PC-3 (cell line): ENCODE results near the gene SESN1. TPM values are rescaled to one million over a fixed set of nuclear protein-coding genes. Genes with fewer than 3 reads are reported as not detected.

Experiments
- ATAC-seq: fragments of 200-7000 bp; cut with Tn5 transposase; 2 replicates; pipeline ENCODE4 v1.9.1; 2020; ENCODE audit warnings: mild to moderate bottlenecking, moderate library complexity
- BruUV-seq: library from RNA; stranded (reverse); fragments of 400-500 nt; replicated peaks from 2 replicates; lab custom pipeline; 2021; lab: Mats Ljungman, UMichigan
- CTCF ChIA-PET: fragments of 300-600 bp; sonication (Branson Sonifier 250); formaldehyde crosslinking; loops from one replicate; lab custom pipeline; 2022; ENCODE audit warnings: antibody characterized with exemption; lab: Charles Lee
- POLR2A ChIA-PET: fragments of 300-600 bp; sonication (Branson Sonifier 250); formaldehyde crosslinking; loops from one replicate; lab custom pipeline; 2022; ENCODE audit warnings: antibody characterized with exemption; ENCODE audit not compliant: unreplicated experiment; lab: Charles Lee
- DNase-seq: peaks from one replicate; pipeline ENCODE4 v3.0.0-alpha.2; 2015
- H2AFZ ChIP-seq: fragments of 300-600 bp; sonication (generic); 2 replicates; pipeline ENCODE4 v1.6.0; 2016; ENCODE audit warnings: antibody characterized with exemption, low read length
- H3F3A ChIP-seq: fragments of 300-600 bp; sonication (generic); one replicate; pipeline ENCODE4 v1.6.0; 2017; ENCODE audit warnings: antibody characterized with exemption, low read length, control low read depth, mild to moderate bottlenecking; ENCODE audit not compliant: unreplicated experiment
- H3K27ac ChIP-seq: fragments of 300-600 bp; sonication (generic); 2 replicates; pipeline ENCODE4 v1.5.1; 2016; ENCODE audit warnings: mild to moderate bottlenecking, low read length
- H3K27me3 ChIP-seq: fragments of 300-600 bp; sonication (generic); 2 replicates; pipeline ENCODE4 v1.6.1; 2016; ENCODE audit warnings: low read length, mixed read lengths
- H3K36me3 ChIP-seq: fragments of 300-600 bp; sonication (generic); 2 replicates; pipeline ENCODE4 v1.6.1; 2016; ENCODE audit warnings: low read depth, mixed run types, low read length, mixed read lengths
- H3K4me1 ChIP-seq: fragments of 300-600 bp; sonication (generic); 2 replicates; pipeline ENCODE4 v1.5.1; 2016; ENCODE audit warnings: low read length; ENCODE audit not compliant: insufficient read depth
- H3K4me2 ChIP-seq: fragments of 300-600 bp; sonication (generic); 2 replicates; pipeline ENCODE4 v1.6.0; 2016; ENCODE audit warnings: low read length
- H3K4me3 ChIP-seq: fragments of 300-600 bp; sonication (generic); 2 replicates; pipeline ENCODE4 v1.5.1; 2016; ENCODE audit warnings: mild to moderate bottlenecking, low read length, mixed read lengths
- H3K79me2 ChIP-seq: fragments of 300-600 bp; sonication (generic); 2 replicates; pipeline ENCODE4 v1.6.1; 2017; ENCODE audit warnings: low read length, mixed read lengths
- H3K9ac ChIP-seq: fragments of 300-600 bp; sonication (generic); 2 replicates; pipeline ENCODE4 v1.6.0; 2016; ENCODE audit warnings: mild to moderate bottlenecking, low read length
- H3K9me2 ChIP-seq: fragments of 300-600 bp; sonication (generic); replicated peaks from 2 replicates; pipeline ENCODE4 v1.6.1; 2016; ENCODE audit warnings: mixed run types, low read length, mixed read lengths
- H3K9me3 ChIP-seq: fragments of 300-600 bp; sonication (generic); 2 replicates; pipeline ENCODE4 v1.6.1; 2016; ENCODE audit warnings: low read length, mixed read lengths
- H4K20me1 ChIP-seq: fragments of 300-600 bp; sonication (generic); 2 replicates; pipeline ENCODE4 v1.6.1; 2016; ENCODE audit warnings: low read length, mixed read lengths
- CTCF ChIP-seq: fragments of 300-600 bp; sonication (generic); conservative IDR thresholded peaks from 2 replicates; pipeline ENCODE4 v1.5.1; 2017; ENCODE audit warnings: antibody characterized with exemption, low read depth, mild to moderate bottlenecking, low read length
- EZH2 ChIP-seq: fragments of 300-600 bp; sonication (generic); IDR thresholded peaks from one replicate; pipeline ENCODE4 v1.6.1; 2017; ENCODE audit warnings: antibody characterized with exemption, mild to moderate bottlenecking, low read length; ENCODE audit not compliant: unreplicated experiment
- EZH2phosphoT487 ChIP-seq: fragments of 300-600 bp; sonication (generic); IDR thresholded peaks from 2 replicates; pipeline ENCODE4 v1.6.1; 2018; ENCODE audit warnings: mild to moderate bottlenecking, antibody characterized with exemption, low read length, borderline replicate concordance
- intact Hi-C: fragments of 100-400 bp; cut with micrococcal nuclease; formaldehyde crosslinking; loops from 2 replicates; pipeline ENCODE4 v1.9.0; 2023
- total RNA-seq: library from RNA; depleted of rRNA; stranded (reverse); fragments of >200 nt; gene quantifications from 2 replicates; pipeline ENCODE4 v1.2.3, GENCODE V29; 2014

The SESN1 gene
- total RNA-seq, 1 experiment from 2014 or later, result 3.4 TPM

GRCh38 chr6:108996208-108996607, 98.4 kb downstream of the SESN1 start:
- no peak overlapping the region for H3K9ac ChIP-seq
- H3K4me2 ChIP-seq, result peak overlapping the region; percentile 27
- H3K36me3 ChIP-seq, result no peaks in the 10 kb centered on the region
- no peaks in the 10 kb centered on the region for H3K27me3 ChIP-seq
- BruUV-seq, result no TSS peak
- DNase-seq (peak; percentile 44), ATAC-seq (peak; percentile 63)
- H3K4me1 ChIP-seq, result peaks cover 17% of the 10 kb centered on the region
- H3K4me3 ChIP-seq, result no peak overlapping the region
- H4K20me1 ChIP-seq, result no peaks in the 10 kb centered on the region
- no peaks in the 10 kb centered on the region for H3F3A ChIP-seq
- ChIA-PET POLR2A (interaction anchor here (0.6 kb wide), 2 partner anchors 136 to 444 kb away, joined by 3 to 4 read pairs; partner anchors contain the start of genes PPIL6 and SMPD2), CTCF (interaction anchor here (0.6 kb wide), 1 partner anchor 16 kb away, joined by 3 read pairs; no protein-coding TSS in a partner anchor)
- no peak for TF ChIP-seq EZH2phosphoT487
- TF ChIP-seq CTCF, result no peak
- TF ChIP-seq EZH2, result no peak
- no peaks in the 10 kb centered on the region for H3K9me2 ChIP-seq
- no peak overlapping the region for H2AFZ ChIP-seq
- H3K27ac ChIP-seq, result no peak overlapping the region
- no peaks in the 10 kb centered on the region for H3K9me3 ChIP-seq
- intact Hi-C loops, result no loop called here
- H3K79me2 ChIP-seq, result no peaks in the 10 kb centered on the region

- H3K9me2 ChIP-seq, result no peaks in the 10 kb centered on the region
- no peaks in the 10 kb centered on the region for H4K20me1 ChIP-seq
- no peak overlapping the region for H3K9ac ChIP-seq
- H3K9me3 ChIP-seq, result no peaks in the 10 kb centered on the region
- TF ChIP-seq EZH2phosphoT487 (no peak), CTCF (no peak), EZH2 (no peak)
- BruUV-seq, result no TSS peak
- no peak overlapping the region for H3K4me3 ChIP-seq
- DNase-seq (peak; percentile 53), ATAC-seq (peak; percentile 57)
- no peaks in the 10 kb centered on the region for H3K79me2 ChIP-seq
- intact Hi-C loops, result no loop called here
- no peak overlapping the region for H2AFZ ChIP-seq
- peaks cover 17% of the 10 kb centered on the region for H3K4me1 ChIP-seq
- 0 out of 2 replicates have a peak overlapping the region, but pooled peaks have one; percentile 26 for H3K4me2 ChIP-seq
- H3K36me3 ChIP-seq, result no peaks in the 10 kb centered on the region
- CTCF ChIA-PET, result no interaction called here
- no peaks in the 10 kb centered on the region for H3F3A ChIP-seq
- H3K27me3 ChIP-seq, result no peaks in the 10 kb centered on the region
- POLR2A ChIA-PET, result interaction anchor here (0.6 kb wide), 1 partner anchor 14 kb away, joined by 3 read pairs; no protein-coding TSS in a partner anchor
- no peak overlapping the region for H3K27ac ChIP-seq
Measured at GRCh38 chr6:108995296-108995695, 99.3 kb downstream of the SESN1 start.

- no peak for DNase-seq
- CTCF ChIA-PET, result no interaction called here
- POLR2A ChIA-PET, result interaction anchor here (0.7 kb wide), 1 partner anchor 399 kb away, joined by 19 read pairs; no protein-coding TSS in a partner anchor
Measured at GRCh38 chr6:108993876-108994275, 100.8 kb downstream of the SESN1 start.

More at GRCh38 chr6:108993876-108994275, 100.8 kb downstream of the SESN1 start:
- peaks cover 25% of the 10 kb centered on the region for H3K4me1 ChIP-seq
- no peaks in the 10 kb centered on the region for H3K79me2 ChIP-seq
- no TSS peak for BruUV-seq
- H3K9ac ChIP-seq, result no peak overlapping the region
- no peaks in the 10 kb centered on the region for H3F3A ChIP-seq
- H3K27ac ChIP-seq, result no peak overlapping the region
- TF ChIP-seq EZH2, result no peak
- TF ChIP-seq EZH2phosphoT487, result no peak
- TF ChIP-seq CTCF, result no peak
- H3K9me3 ChIP-seq, result no peaks in the 10 kb centered on the region
- H3K9me2 ChIP-seq, result no peaks in the 10 kb centered on the region
- H4K20me1 ChIP-seq, result no peaks in the 10 kb centered on the region
- ATAC-seq, result no peak
- H2AFZ ChIP-seq, result no peak overlapping the region
- H3K36me3 ChIP-seq, result no peaks in the 10 kb centered on the region
- no peaks in the 10 kb centered on the region for H3K27me3 ChIP-seq
- intact Hi-C loops, result no loop called here
- H3K4me3 ChIP-seq, result no peak overlapping the region
- no peak overlapping the region for H3K4me2 ChIP-seq
